Measurements from ENCODE around the gene CCDC34.

CCDC34 gene

GRCh38 chr11:27291302-27291889, 71.6 kb downstream of the CCDC34 start:
- no peak for DNase-seq (ENCODE audit: low read depth in 3 of 3)

GRCh38 chr11:27290261-27291050, 72.6 kb downstream of the CCDC34 start:
- no peak for DNase-seq (ENCODE audit: low read depth in 3 of 3)

Data from stimulated activated CD4-positive, alpha-beta T cell treated with anti-CD3 and anti-CD28 coated beads, TNF-alpha, amount 100 ng/mL, for 48 hours (primary cell).